GM18498 (cell line): Measurements from ENCODE around the gene FKBP1B.
"Not testable (repeated sequence)": the region's sequence is repeated elsewhere in the genome, so short reads cannot be mapped to it uniquely, and the experiment has no call there.

Experiments used
- ATAC-seq: cut with Tn5 transposase; IDR thresholded peaks from one replicate; pipeline ENCODE4 v1.9.1; 2021; ENCODE audit warnings: mild to moderate bottlenecking, moderate library complexity; ENCODE audit not compliant: unreplicated experiment

FKBP1B gene

DNA sequence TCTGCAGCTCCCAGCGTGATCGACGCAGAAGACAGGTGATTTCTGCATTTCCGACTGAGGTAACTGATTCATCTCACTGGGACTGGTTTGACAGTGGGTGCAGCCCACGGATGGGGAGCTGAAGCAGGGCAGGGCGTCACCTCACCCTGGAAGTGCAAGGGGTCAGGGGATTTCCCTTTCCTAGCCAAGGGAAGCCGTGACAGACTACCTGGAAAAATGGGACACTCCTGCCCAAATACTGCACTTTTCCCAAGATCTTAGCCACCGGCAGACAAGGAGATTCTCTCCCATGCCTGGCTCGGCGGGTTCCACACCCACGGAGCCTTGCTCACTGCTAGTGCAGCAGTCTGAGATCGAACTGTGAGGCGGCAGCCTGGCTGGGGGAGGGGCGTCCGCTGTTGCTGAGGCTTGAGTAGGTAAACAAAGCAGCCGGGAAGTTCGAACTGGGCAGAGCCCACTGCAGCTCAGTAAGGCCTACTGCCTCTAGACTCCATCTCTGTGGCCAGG lies 45.7 kb downstream of the FKBP1B start:
- not testable (repeated sequence) for ATAC-seq

DNA sequence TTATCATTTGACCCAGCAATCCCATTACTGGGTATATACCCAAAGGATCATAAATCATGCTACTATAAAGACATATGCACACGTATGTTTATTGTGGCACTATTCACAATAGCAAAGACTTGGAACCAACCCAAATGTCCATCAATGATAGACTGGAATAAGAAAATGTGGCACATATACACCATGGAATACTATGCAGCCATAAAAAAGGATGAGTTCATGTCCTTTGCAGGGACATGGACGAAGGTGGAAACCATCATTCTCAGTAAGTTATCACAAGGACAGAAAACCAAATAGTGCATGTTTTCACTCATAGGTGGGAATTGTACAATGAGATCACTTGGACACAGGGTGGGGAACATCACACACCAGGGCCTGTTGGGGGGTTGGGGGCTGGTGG lies 51.2 kb downstream of the FKBP1B start:
- not testable (repeated sequence) for ATAC-seq

DNA sequence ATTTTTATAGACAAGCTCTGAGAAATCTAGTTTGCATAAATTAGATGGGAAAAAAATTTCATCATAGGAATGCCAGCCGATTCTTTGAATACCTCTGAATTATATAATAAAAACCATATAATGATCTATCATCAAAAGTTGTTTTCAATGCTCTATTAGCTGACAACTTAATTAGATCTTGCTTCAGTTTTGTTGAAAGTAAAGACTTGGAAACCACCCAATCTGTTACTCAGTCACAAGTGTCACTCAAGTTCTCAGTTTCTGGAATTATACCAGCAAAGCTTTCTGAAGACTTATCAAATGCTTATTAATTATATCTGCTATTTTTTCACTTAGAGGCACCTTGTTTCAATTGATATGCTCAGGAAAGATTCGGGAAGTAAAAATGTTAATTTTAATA lies 52.5 kb downstream of the FKBP1B start:
- ATAC-seq = no peak

DNA sequence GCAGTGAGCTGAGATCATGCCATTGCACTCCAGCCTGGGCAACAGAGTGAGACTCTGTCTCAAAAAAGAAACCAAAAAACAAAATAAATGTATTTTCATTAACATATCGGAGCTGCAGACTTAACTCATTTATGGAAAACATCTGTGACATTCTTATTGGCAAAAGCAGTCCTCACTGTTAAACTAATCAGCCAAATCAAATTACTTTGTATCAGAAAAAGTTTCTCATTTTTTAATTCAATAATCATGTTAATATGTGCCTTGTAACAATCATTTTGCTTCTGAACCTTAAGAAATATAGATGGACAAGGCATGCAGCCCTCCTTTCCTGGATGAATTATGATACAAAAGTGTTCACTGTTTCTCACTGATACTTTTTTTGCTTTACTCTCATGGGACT lies 53.1 kb downstream of the FKBP1B start:
- no peak for ATAC-seq

DNA sequence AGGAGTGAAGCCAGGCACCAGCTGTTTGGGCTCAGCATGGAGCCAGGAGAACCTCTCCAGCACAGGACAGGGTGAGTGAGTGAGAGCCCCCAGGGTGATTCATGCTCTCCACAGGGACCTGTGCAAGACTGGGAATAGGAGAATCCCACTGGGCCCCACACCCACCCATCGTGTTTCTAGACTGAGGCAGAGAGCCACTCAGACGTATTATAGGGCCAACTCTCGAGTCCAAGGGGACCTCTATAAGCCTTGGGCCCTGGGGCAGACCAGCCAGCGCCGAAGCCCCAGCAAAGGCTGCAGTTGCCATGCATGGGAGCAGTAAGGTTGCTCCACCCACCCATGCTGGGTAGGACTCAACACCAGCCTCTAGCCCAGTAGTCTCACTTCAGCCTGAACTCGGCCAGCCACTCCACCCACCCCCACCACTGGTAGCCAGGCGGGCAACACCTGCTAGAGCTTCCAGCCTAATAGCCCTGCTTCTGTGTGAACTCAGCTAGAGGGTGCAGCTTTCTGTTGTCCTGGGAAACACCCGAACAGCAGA lies 54.6 kb downstream of the FKBP1B start:
- ATAC-seq = no peak

DNA sequence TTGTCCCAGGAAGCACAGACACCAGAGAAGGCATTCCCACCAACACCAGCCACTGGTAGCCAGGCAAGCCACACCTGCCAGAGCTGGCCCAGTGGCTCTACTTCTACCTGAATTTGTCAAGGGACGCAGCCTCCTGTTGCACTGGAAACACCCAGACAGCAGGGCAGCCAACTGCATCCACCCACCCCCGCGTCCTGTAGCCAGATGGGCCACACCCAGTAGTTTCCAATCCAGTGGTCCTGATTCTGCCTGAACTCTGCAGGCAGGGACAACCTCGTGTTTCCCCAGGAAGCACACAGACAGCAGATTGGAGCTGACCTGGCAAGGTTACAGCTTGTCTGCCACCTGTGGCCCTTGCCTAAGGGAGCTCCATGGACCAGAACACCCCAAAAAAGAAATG lies 55.4 kb downstream of the FKBP1B start:
- ATAC-seq = no peak

DNA sequence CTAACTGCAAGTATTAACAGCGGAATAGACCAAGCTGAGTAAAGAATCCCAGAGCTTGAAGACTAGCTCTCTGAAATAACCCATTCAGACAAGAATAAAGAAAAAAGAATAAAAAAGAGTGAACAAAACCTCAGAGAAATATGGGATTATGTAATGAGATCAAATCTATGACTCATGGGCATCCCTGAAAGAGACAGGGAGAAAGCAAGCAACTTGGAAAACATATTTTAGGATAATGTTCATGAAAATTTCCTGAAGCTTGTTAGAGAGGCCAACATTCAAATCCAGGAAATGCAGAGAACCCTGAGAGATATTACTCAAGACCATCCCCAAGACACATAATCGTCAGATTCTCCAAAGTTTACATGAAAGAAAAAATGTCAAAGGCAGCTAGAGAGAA lies 56.3 kb downstream of the FKBP1B start:
- no peak for ATAC-seq

DNA sequence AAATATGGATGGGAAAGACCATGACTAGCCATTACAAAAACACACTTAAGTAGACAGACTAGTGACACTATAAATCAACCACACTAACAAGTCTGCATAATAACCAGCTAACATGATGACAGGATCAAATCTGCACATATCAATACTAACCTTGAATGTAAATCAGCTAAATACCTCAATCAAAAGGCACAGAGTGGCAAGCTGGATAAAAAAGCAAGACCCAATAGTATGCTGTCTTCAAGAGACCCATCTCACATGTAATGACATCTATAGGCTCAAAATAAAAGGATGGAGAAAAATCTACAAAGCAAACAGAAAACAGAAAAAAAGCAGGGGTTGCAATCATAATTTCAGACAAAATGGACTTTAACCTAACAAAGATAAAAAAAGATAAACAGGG lies 57.2 kb downstream of the FKBP1B start:
- ATAC-seq = no peak

DNA sequence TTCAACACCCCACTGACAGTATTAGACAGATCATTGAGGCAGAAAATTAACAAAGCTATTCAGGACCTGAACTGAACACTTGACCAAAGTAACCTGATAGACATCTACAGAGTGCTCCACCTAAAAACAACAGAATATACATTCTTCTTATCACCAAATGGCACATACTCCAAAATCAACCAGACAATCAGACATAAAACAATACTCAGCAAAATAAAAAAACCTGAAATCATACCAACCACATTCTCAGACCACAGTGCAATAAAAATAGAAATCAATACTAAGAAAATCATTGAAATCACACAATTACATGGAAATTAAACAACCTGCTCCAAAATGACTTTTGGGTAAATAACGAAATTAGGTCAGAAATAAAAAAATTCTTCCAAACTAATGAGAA lies 57.8 kb downstream of the FKBP1B start:
- ATAC-seq = no peak

DNA sequence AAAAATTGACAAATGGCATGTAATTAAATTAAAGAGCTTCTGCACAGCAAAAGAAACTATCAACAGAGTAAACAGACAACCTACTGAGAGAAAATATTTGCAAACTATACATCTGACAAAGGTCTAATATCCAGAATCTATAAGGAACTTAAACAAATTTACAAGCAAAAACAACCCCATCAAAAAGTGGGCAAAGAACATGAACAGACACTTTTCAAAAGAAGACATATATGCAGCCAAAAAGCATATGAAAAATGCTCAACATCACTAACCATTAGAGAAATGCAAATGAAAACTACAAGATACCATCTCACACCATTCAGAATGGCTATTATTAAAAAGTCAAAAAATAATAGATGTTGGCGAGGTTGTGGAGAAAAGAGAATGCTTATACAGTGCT lies 59.9 kb downstream of the FKBP1B start:
- ATAC-seq = not testable (repeated sequence)

DNA sequence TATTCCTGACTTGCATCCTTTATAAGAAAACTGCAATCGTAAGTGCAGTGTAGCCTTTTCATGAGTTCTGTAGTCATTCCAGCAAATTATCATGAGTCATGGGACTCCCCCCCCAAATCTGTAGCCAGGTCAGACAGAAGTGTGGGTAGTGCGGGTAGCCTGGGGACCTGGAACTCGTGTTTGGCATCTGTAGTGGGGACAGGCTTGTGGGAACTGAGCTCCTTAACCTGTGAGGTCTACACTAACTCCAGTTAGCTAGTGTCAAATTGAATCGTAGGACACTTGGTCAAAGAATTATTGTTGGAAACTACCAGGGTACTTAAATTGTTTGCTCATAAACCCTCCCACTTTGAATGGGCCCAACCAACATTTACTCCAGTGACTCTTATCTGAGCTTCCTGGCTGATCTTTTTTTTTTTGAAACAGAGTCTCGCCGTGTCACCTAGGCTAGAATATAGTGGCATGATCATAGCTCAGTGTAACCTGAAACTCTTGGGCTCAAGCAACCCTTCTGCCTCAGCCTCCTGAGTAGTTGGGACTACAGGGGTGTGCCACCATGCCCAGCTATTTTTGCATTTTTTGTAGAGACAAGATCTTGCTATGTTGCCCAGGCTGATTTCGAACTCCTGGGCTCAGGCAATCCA lies 61.2 kb downstream of the FKBP1B start:
- no peak for ATAC-seq

DNA sequence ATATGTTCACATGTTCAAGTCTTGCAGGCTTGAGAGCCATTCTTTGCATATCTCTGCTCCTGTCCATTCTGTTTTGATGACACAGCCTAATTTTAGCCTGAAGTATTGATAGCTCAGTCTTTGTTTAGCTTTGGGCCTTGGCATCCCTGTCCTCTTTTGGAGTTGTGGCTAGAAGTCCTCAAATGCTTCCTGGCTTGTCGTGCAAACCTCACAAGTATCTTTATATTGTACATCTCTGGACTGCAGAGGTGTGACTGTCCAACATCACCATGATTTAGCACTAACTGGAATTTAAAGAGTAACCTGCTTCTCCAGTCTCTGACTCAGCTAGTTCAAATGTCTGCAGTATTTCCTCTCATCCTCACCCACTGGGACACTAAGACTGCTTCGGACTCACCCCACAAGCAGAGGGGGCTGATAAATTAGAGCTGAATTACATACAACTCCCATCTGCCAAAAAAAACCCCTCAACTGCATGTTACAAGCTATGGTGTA lies 61.9 kb downstream of the FKBP1B start:
- ATAC-seq = no peak
